GM19463 (cell line): Measurements from ENCODE around the gene GIN1.

Experiments
- ATAC-seq: cut with Tn5 transposase; IDR thresholded peaks from one replicate; pipeline ENCODE4 v1.9.1; 2021; ENCODE audit warnings: mild to moderate bottlenecking, moderate library complexity; ENCODE audit not compliant: unreplicated experiment

Gene GIN1

DNA sequence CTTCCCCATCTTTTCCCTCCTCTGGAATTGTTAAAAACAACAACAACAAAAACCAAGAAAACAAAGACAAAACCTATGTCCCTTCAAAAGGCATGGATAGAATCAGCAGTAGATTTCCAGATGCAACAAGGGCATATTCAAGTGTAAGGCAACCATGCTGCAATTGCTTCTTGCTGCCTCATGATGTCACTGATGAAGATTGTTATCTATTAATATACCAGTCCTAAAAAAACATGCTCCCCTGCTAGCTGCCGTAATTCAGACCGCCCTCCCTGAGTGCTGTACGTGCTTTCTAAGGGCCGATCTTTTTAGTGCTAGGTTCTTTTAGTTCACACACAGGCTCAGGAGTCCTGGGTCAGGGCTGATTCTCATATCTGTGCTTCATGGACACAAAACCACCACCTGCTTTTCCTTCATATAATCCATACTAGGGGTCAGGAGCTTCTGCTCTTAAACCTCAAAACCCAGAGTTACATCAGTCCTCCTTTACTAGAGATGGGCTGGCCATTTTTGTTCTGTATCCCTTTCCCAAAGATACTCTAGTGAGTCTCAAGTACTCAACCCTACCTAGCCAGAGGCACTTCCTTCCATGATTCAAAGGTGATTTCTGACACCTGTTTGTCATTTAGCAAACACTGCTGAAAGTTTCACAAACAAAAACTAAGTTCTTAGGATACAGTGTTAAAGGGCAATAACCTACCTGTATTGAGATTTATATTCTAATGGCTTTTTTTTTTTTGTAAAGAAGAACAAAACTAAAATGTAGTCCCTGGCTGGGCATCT lies 82.1 kb downstream of the GIN1 start:
- ATAC-seq: no peak

DNA sequence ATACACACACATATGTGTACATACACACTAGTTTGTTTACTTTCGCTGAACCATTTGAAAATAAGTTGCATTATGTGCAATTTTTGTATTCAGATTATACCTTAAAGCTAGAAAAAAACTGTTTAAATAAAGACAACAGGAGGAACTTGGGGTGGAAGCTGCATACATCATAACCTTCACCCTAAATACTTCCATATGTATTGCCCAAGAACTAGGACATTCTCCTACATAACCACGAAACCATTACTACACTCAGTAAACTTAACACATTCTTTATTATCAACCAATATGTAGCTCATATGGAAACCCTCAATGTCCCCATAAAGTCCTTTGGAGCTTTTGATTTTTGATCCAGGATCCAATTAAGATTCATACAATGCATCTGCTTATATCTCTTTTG lies 83.3 kb downstream of the GIN1 start:
- ATAC-seq: no peak
